Endodermal cell (in vitro differentiated cells): ENCODE measurements around the gene CCM2. TPM values are rescaled to one million over a fixed set of nuclear protein-coding genes. Genes with fewer than 3 reads are reported as not detected.

ENCODE experiments used
- DNase-seq: peaks from one replicate; pipeline ENCODE4 v3.0.0-alpha.2; 2017
- H3K27ac ChIP-seq: 2 replicates; pipeline ENCODE4 v1.5.1; 2013; ENCODE audit warnings: mild to moderate bottlenecking, low read depth, low read length, moderate library complexity
- H3K27me3 ChIP-seq: 2 replicates; pipeline ENCODE4 v1.6.1; 2013; ENCODE audit warnings: mild to moderate bottlenecking, low read length, moderate library complexity; ENCODE audit not compliant: insufficient read depth, control insufficient read depth, poor library complexity, severe bottlenecking
- H3K36me3 ChIP-seq: 2 replicates; pipeline ENCODE4 v1.7.0; 2013; ENCODE audit warnings: mild to moderate bottlenecking, low read length, moderate library complexity; ENCODE audit not compliant: control insufficient read depth, insufficient read depth
- H3K4me1 ChIP-seq: one replicate; pipeline ENCODE4 v1.7.0; 2013; ENCODE audit warnings: low read length; ENCODE audit not compliant: control insufficient read depth, insufficient read depth
- H3K4me3 ChIP-seq: 2 replicates; pipeline ENCODE4 v1.5.1; 2013; ENCODE audit warnings: mild to moderate bottlenecking, low read length, moderate library complexity
- H3K9ac ChIP-seq: 2 replicates; pipeline ENCODE4 v1.6.1; 2013; ENCODE audit warnings: mild to moderate bottlenecking, low read length, moderate library complexity; ENCODE audit not compliant: poor library complexity, severe bottlenecking; ENCODE audit errors: extremely low read depth
- H3K9me3 ChIP-seq: 2 replicates; pipeline ENCODE4 v1.6.1; 2013; ENCODE audit warnings: mild to moderate bottlenecking, low read length, moderate library complexity; ENCODE audit not compliant: control insufficient read depth
- H3K27ac Mint-ChIP-seq: 2 replicates; pipeline ENCODE4 v1.8.0; 2020; ENCODE audit warnings: mixed read lengths
- H3K27me3 Mint-ChIP-seq: 2 replicates; pipeline ENCODE4 v1.8.0; 2021; ENCODE audit warnings: mild to moderate bottlenecking, mixed read lengths; ENCODE audit not compliant: insufficient read depth
- H3K36me3 Mint-ChIP-seq: 2 replicates; pipeline ENCODE4 v1.8.0; 2020; ENCODE audit warnings: low read depth, mixed read lengths
- H3K4me1 Mint-ChIP-seq: 2 replicates; pipeline ENCODE4 v1.8.0; 2020; ENCODE audit warnings: mixed read lengths
- H3K4me3 Mint-ChIP-seq: 2 replicates; pipeline ENCODE4 v1.8.0; 2020; ENCODE audit warnings: mild to moderate bottlenecking, moderate library complexity, mixed read lengths
- H3K9me3 Mint-ChIP-seq: 2 replicates; pipeline ENCODE4 v1.8.0; 2020; ENCODE audit warnings: mild to moderate bottlenecking, mixed read lengths
- WGBS, 2 experiments: methylation state at CpG; one replicate each; pipeline versions ENCODE4 v1.1.5 to v1.1.7; 2013; ENCODE audit warnings: missing lambda C conversion rate in 2 of 2, mixed read lengths in 1 of 2; ENCODE audit not compliant: insufficient coverage in 1 of 2, insufficient read length in 1 of 2; 5-methylcytosine and 5-hydroxymethylcytosine counted together
- total RNA-seq, 2 donors: library from RNA; stranded (reverse); fragmentation: NEBNext Ultra II Directional in 1 of 2; extraction: Animal tissue kit (Norgen Biotek cat#: 25700) in 1 of 2; gene quantifications; 2 replicates in 1 of 2; 3 replicates in 1 of 2; pipeline ENCODE4 v1.2.1, GENCODE V29; 2021
- TF ChIP-seq, protein P1 (sequence below): fragments of 200-600 bp; sonication (generic); conservative IDR thresholded peaks from 2 replicates; pipeline ENCODE4 v1.5.0; 2021; ENCODE audit warnings: antibody characterized with exemption, mild to moderate bottlenecking

Gene CCM2
- total RNA-seq, 2 donors from 2014 or later = 37.4 to 38.1 TPM

DNA sequence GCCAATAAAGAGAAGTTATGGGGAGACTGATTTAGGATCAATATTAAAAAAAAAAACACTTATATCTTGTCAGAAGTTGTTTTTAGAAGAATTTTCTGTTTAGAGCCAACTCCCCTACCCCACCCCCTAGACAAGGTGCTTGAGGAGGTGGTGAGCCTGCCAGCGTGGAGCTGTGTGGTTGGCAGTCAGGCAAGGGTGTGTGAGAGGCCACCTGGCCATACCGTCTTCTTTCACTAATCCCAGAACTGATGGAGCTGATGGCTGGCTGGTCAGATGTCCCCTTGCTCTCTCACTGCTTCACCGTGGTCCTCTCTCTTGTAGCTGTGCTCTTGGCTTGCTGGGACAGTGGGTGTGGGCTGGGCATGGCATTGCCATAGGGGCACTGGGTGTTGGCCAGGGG is 54.4 kb downstream of the CCM2 start:
- Mint-ChIP-seq H3K4me1 (peaks cover 7% of the 10 kb centered on the region), H3K36me3 (peaks cover 30% of the 10 kb centered on the region), H3K27ac (no peak overlapping the region), H3K4me3 (no peak overlapping the region), H3K27me3 (no peaks in the 10 kb centered on the region), H3K9me3 (no peaks in the 10 kb centered on the region)
- Histone ChIP-seq H3K4me1 (peaks cover 11% of the 10 kb centered on the region), H3K36me3 (peaks cover 29% of the 10 kb centered on the region), H3K27me3 (no peaks in the 10 kb centered on the region), H3K9ac (no peak overlapping the region), H3K4me3 (no peak overlapping the region), H3K27ac (no peak overlapping the region), H3K9me3 (peaks cover 6% of the 10 kb centered on the region)
- TF ChIP-seq, protein P1, sequence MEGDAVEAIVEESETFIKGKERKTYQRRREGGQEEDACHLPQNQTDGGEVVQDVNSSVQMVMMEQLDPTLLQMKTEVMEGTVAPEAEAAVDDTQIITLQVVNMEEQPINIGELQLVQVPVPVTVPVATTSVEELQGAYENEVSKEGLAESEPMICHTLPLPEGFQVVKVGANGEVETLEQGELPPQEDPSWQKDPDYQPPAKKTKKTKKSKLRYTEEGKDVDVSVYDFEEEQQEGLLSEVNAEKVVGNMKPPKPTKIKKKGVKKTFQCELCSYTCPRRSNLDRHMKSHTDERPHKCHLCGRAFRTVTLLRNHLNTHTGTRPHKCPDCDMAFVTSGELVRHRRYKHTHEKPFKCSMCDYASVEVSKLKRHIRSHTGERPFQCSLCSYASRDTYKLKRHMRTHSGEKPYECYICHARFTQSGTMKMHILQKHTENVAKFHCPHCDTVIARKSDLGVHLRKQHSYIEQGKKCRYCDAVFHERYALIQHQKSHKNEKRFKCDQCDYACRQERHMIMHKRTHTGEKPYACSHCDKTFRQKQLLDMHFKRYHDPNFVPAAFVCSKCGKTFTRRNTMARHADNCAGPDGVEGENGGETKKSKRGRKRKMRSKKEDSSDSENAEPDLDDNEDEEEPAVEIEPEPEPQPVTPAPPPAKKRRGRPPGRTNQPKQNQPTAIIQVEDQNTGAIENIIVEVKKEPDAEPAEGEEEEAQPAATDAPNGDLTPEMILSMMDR = no peak
- DNase-seq = no peak
- 100% methylated on average over 1 to 3 of the region's 3 CpGs for WGBS, 2 experiments

DNA sequence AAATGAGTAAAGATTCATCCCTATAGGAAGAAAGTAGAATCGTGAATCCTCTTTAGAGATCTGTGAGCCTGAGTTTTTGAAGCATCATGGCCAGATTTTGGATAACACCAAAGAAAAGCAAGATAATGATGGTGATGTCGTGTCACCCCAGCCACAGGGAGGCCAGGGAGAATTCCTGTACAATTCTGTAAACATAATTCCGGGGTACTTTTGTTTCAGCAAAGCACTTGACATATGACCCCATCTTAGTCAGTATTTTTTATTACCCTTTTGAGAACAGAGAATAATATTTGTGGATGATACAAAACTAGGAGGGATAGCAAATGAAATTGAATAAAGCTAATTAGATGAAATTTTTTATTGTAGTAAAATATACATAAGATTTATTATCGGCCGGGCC is 55.0 kb downstream of the CCM2 start:
- no peak overlapping the region for H3K27ac ChIP-seq
- WGBS, 2 experiments = 94 to 100% methylated on average over 3 to 5 of the region's 5 CpGs
- no peak overlapping the region for H3K4me3 ChIP-seq
- TF ChIP-seq, protein P1 = no peak
- no peaks in the 10 kb centered on the region for H3K27me3 ChIP-seq
- Mint-ChIP-seq H3K4me1 (peaks cover 7% of the 10 kb centered on the region), H3K27ac (no peak overlapping the region), H3K4me3 (no peak overlapping the region), H3K27me3 (no peaks in the 10 kb centered on the region), H3K9me3 (no peaks in the 10 kb centered on the region), H3K36me3 (peaks cover 30% of the 10 kb centered on the region)
- H3K36me3 ChIP-seq = peaks cover 26% of the 10 kb centered on the region
- peaks cover 11% of the 10 kb centered on the region for H3K4me1 ChIP-seq
- H3K9me3 ChIP-seq = peaks cover 6% of the 10 kb centered on the region
- DNase-seq = no peak
- no peak overlapping the region for H3K9ac ChIP-seq

DNA sequence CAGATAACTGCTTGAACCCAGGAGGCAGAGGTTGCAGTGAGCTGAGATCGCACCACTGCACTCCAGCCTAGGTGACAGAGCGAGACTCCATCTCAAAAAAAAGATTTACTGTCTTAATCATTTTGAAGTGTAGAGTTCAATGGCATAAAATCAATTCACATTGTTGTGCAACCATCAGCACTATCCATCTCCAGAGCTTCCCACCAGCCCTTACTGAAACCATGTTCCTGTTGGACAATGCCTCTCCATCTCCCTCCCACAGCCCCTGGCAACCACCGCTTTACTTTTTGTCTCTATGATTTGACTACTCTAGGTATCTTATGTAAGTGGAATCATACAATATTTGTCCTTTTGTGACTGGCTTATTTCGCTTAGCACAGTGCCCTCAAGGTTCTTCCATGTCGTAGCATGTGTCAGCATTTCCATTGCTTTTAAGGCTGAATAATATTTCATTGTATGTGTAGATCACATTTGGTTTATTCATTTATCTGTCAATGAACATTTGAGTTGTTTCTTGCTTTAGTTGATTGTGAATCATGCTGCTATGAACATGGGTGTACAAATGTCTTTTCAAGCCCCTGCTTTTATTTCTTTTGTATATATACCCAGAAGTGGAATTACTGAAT is 55.7 kb downstream of the CCM2 start:
- TF ChIP-seq, protein P1 = no peak
- Mint-ChIP-seq H3K27me3 (no peaks in the 10 kb centered on the region), H3K9me3 (no peaks in the 10 kb centered on the region), H3K36me3 (peaks cover 24% of the 10 kb centered on the region), H3K4me3 (no peak overlapping the region), H3K27ac (no peak overlapping the region), H3K4me1 (peaks cover 7% of the 10 kb centered on the region)
- no peak for DNase-seq
- Histone ChIP-seq H3K9me3 (peaks cover 6% of the 10 kb centered on the region), H3K4me3 (no peak overlapping the region), H3K27me3 (no peaks in the 10 kb centered on the region), H3K4me1 (peaks cover 11% of the 10 kb centered on the region), H3K36me3 (peaks cover 20% of the 10 kb centered on the region), H3K9ac (no peak overlapping the region), H3K27ac (no peak overlapping the region)
- 95 to 96% methylated on average over 4 to 5 of the region's 5 CpGs for WGBS, 2 experiments
